ENCODE measurements around the gene CELF3.

Gene CELF3

DNA sequence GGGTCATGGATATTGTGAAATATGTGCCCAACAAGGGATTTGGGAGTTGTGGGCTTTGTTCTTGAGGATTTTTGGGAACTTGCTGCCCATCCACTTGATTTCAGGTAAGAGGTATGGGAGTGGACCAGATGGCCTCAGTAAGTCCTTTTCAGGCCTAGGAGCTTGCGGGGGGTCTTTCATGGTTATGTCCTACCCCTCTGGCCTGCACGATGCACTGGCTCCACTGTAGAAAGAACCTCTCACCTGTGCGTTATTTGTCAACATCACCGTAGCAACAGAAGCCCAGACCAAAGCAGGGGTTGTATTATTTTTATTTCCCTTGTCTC, 13.3 kb upstream of the CELF3 start:
- TF ChIP-seq, protein P1, sequence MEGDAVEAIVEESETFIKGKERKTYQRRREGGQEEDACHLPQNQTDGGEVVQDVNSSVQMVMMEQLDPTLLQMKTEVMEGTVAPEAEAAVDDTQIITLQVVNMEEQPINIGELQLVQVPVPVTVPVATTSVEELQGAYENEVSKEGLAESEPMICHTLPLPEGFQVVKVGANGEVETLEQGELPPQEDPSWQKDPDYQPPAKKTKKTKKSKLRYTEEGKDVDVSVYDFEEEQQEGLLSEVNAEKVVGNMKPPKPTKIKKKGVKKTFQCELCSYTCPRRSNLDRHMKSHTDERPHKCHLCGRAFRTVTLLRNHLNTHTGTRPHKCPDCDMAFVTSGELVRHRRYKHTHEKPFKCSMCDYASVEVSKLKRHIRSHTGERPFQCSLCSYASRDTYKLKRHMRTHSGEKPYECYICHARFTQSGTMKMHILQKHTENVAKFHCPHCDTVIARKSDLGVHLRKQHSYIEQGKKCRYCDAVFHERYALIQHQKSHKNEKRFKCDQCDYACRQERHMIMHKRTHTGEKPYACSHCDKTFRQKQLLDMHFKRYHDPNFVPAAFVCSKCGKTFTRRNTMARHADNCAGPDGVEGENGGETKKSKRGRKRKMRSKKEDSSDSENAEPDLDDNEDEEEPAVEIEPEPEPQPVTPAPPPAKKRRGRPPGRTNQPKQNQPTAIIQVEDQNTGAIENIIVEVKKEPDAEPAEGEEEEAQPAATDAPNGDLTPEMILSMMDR (IDR thresholded peaks at IDR 0.05; ENCODE audit: control extremely low read depth, extremely low read depth, low read depth, missing control alignments) = no peak
- CTCF ChIA-PET = interaction anchor here (0.8 kb wide), 1 partner anchor 9 kb away, joined by 3 read pairs; no protein-coding TSS in a partner anchor
- DNase-seq (ENCODE audit: extremely low spot score) = no peak
- POLR2A ChIA-PET = no interaction called here

DNA sequence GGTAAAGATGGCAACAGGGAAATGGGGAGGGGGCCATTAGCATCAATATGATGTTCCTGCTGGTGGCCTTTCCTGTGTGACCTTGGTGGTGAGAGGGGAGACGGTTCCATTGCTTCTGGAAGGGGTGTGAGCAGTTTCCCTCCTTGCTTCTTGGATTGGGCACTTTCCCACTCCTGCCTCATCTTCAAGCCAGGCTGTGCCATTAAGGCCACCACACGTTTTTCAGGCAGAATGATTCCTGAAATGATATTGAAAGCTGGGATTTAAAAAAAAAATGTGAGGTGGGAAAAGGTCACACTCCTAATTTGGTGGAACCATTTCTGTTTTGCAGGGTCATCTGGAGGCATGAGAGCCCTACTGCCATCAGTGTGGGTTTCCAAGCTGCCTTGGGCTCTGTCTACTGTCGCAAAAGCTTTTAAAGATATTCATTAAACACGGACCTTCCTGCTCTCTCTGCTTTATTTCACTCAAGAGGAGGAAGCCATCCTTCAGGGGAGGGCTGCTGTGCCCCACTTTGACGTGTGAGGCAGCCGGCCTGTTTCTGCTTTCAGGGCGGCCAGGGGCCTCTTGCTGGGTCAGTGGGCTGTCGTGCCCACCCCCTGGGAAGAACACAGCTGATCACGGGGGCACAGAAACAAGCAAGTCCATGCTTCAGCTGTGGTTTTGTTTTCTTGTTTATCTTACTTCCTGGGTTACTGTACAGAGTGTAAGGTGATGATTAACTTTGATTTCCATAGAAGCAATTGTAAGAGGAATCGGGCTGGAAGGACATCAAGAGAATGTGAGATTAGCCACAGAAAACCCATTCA, 12.8 kb upstream of the CELF3 start:
- TF ChIP-seq, protein P1 (IDR thresholded peaks at IDR 0.05; ENCODE audit: control extremely low read depth, extremely low read depth, low read depth, missing control alignments) = no peak
- no peak for DNase-seq (ENCODE audit: extremely low spot score)
- ChIA-PET POLR2A (no interaction called here), CTCF (interaction anchor here (0.8 to 1.6 kb wide), 5 partner anchors 8 to 194 kb away, joined by 3 to 6 read pairs (median 3); no protein-coding TSS in a partner anchor)

- ChIA-PET POLR2A (no interaction called here), CTCF (interaction anchor here (1.0 to 1.6 kb wide), 5 partner anchors 9 to 193 kb away, joined by 3 to 6 read pairs (median 3); no protein-coding TSS in a partner anchor)
- TF ChIP-seq, protein P1 (IDR thresholded peaks at IDR 0.05; ENCODE audit: control extremely low read depth, extremely low read depth, low read depth, missing control alignments) = no peak
- DNase-seq (ENCODE audit: extremely low spot score) = no peak
These were observed 11.8 kb upstream of the CELF3 start for GRCh38 chr1:151728151-151729054.

DNA sequence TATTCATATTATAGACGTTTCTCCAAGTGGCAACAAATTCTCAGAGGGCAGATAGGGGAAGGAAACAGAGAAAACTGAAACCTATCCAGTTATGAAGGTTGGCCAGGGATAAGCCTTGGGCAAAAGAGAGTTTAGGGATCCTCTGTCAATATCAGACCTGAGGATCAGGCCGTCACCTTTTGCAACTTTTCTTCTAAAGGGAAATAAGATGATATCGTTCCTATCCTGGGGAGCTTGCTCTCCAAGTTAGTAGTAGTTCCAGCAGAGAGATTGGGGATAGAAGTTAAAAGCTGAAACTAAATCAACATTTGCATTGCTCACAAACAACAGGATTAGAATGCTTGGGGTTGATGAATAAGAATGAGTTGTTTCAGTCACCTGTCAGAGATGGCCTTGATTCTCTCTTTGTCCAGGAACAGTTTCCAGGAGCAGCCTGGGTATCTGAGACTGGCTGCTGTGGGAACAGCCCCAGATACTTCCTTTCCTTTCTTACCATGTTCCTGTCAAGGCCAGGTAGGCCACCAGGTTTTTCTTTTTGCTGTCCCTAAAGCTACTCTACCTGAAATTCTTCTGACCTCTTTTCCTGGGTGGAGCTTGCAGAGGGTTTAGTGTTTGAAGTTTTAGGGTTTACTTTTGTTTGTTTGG, 7.2 kb upstream of the CELF3 start:
- TF ChIP-seq, protein P1 (IDR thresholded peaks at IDR 0.05; ENCODE audit: control extremely low read depth, extremely low read depth, low read depth, missing control alignments) = no peak
- DNase-seq (ENCODE audit: extremely low spot score) = no peak
- POLR2A ChIA-PET = no interaction called here
- CTCF ChIA-PET = interaction anchor here (1.3 to 1.9 kb wide), 4 partner anchors 11 to 130 kb away, joined by 3 to 6 read pairs (median 6); no protein-coding TSS in a partner anchor

GRCh38 chr1:151721788-151722510, 5.3 kb upstream of the CELF3 start:
- ChIA-PET POLR2A (no interaction called here), CTCF (interaction anchor here (0.7 to 1.5 kb wide), 2 partner anchors 13 to 127 kb away, joined by 3 to 6 read pairs; no protein-coding TSS in a partner anchor)
- no peak for DNase-seq (ENCODE audit: extremely low spot score)

More at GRCh38 chr1:151721788-151722510, 5.3 kb upstream of the CELF3 start:
- TF ChIP-seq, protein P1 (IDR thresholded peaks at IDR 0.05; ENCODE audit: control extremely low read depth, extremely low read depth, low read depth, missing control alignments) = no peak
